ENCODE measurements around the gene ST7.
"Not testable (repeated sequence)": the region's sequence is repeated elsewhere in the genome, so short reads cannot be mapped to it uniquely, and the experiment has no call there.

ST7 gene

GRCh38 chr7:117096942-117097341 lies 143.6 kb downstream of the ST7 start:
- no peak for DNase-seq

- DNase-seq, result no peak
Measured at GRCh38 chr7:117097860-117098259, 144.6 kb downstream of the ST7 start.

DNA sequence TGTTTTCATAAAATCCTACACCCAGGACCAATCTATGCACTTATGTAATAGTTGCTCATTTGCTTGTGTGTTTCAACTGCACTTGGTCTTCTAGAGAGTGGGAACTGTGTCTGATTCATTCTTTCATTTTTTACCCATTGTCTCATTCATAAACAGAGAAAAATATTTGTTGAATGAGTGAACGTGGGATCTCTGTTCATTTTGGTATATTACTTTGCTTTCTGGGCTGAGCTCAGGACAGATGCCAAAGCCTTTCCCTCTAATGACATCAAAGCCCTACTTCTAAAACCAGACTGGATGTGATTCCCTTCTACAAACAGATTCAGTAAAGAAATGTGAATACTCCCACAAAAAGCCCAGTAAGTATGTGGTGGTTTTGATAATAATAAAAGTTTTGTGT lies 145.2 kb downstream of the ST7 start:
- peak; percentile 94 for DNase-seq

DNA sequence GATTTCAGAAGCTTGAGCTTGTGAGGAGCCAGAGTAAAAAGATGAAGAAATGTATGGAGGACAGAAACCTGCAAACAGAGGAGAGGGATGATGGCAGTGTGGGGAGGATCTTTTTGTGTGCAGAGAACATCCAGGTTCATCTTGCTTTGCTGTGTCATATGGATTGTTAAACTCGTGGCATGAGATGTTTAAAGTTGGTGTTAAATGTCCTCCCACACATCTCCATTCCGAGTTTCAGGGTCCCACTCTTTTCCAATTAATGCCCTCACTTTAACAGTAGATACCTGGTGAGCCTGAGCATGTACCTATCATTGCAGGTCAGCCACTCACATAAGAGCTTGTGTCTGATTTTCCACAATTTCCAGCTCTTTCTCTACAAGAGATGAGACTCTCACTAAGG lies 147.7 kb downstream of the ST7 start:
- DNase-seq, result no peak

DNA sequence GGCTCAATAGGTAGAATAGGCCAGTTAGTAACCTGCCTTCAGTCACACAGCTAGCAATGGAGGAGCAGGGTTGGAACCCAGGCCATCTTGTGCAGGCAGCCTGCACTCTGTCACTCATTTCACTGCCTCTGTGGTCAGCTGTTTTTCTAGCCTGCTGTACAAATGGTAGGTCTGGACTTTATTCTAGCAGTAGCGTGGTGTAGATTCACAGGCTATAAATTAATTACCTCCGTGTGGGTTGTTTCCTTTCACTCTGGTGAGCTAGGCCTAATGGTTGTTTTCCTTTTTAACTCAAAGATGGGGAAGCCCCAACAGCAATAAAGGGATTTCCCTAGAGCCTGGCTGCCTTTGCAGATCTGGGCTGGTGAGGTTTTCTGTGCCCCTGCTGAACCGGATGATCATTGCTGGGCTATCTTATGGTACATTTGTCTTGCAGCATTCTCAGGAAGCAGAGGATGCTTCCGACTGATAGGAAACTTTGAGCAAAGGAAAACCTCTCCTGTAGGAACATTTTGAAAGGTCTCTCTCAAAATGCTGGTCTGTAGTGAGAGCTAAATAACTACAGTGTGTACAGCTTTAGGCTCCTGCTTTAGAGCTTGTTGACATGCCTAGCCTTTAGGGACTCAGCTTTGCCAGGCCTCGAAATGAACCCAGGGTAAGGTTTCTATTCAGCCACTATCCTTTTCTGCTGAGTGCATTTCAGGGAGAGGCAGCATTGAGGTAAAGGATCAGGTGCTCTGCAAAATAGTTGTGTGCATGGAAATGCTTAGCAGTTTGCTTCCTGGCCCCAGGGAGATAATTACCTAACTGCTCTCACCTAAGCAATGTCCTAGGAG lies 157.4 kb downstream of the ST7 start:
- DNase-seq, result no peak

DNA sequence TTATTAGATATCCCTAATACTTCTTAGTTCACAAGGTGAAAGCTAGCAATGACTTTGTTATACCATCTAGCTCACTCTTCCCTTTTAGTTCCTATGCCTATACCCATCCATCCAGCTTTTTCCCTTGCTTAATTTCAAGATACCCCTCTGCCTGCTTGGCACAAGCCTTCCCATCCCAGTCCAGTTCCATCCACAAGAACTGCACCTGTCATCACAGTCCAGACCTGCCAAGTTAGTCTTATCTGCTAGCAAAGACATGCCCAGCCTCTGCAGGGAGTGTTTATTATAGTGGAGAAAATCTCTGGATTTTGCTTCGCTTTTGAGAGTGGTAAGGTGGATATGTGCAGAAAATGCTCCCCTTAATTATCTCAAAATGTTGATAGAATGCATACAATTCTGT lies 158.2 kb downstream of the ST7 start:
- no peak for DNase-seq

DNA sequence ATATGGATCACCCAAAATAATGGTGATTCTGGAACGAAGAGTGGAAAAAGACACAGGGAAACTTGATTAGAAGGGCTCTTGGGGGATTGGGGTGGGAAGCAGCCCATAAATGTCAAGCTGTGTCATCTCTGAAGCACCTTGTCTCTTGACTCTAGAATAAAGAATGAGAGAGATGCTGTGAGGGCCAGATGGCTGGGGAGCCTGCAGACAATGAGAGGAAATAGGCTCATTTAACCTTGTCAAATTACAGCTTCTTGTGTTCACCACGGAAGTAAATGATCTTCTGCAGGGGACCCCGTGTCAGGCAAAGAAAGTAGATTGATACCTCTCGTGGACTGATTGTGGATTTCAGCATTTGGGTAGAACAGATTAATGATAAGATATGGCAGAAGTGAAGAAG lies 159.3 kb downstream of the ST7 start:
- no peak for DNase-seq

- no peak for DNase-seq
Measured at GRCh38 chr7:117113871-117114270, 160.6 kb downstream of the ST7 start.

- no peak for DNase-seq
Measured at GRCh38 chr7:117114272-117114671, 161.0 kb downstream of the ST7 start.

- DNase-seq, result no peak
Measured at GRCh38 chr7:117116211-117116610, 162.9 kb downstream of the ST7 start.

- no peak for DNase-seq
Measured at GRCh38 chr7:117117172-117117571, 163.9 kb downstream of the ST7 start.

GRCh38 chr7:117118579-117119180 lies 165.4 kb downstream of the ST7 start:
- no peak for DNase-seq

DNA sequence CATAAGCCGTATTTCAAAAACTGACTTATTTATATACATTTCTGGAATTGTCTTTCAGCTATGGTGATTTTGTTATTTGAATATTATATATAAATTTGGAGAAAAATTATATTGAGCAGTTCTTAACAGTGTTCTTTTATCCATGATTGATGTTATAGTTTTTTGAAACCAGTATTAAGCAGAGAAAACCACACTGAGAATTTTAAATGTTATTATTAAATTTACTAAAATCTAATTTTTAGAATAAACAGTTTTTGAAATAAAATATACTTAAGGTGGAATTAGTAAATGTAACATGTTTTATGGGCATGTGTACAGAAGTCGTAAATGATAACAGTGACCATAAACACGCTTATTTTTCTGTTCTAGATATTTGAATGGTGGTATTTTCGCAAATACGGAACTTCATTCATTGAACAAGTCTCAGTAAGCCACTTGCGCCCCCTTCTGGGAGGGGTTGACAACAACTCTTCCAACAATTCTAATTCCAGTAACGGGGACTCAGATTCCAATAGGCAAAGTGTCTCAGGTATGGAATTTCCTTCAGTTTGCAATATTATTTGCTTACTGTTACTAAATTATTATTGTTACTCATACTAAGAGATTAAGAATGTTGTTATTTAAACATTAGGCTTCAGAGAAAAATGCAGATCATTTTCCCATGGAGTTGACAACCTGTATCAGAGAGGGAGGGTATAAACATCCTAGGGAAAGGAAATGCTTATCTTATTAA lies 166.1 kb downstream of the ST7 start:
- peak; percentile 80 for DNase-seq

- not testable (repeated sequence) for DNase-seq
Measured at GRCh38 chr7:117120321-117120720, 167.0 kb downstream of the ST7 start.

- DNase-seq, result not testable (repeated sequence)
Measured at GRCh38 chr7:117122036-117122435, 168.7 kb downstream of the ST7 start.

DNA sequence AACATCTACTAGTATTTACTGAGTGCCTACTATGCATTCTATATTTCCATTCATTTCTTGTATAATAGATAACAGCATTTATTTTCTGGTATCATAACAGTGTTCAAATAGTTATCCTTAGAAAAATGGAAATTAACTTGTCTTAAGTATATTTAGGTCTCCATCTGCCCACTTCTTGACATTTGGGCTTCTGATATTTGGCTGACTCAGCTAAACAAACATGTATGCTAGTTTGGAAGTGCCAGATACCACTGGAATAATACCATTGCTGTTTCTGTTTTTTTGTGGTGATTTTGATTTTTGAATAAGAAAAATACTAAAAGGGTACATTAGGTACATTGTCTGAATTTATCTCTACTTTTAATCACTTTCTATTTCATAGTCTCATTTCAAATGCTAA lies 169.2 kb downstream of the ST7 start:
- DNase-seq, result no peak

GRCh38 chr7:117123311-117123926 lies 170.1 kb downstream of the ST7 start:
- DNase-seq, result no peak

- DNase-seq, result peak; percentile 95
Measured at GRCh38 chr7:117124591-117125220, 171.4 kb downstream of the ST7 start.

- DNase-seq, result no peak
Measured at GRCh38 chr7:117126676-117127075, 173.4 kb downstream of the ST7 start.

- peak; percentile 63 for DNase-seq
Measured at GRCh38 chr7:117127585-117128168, 174.4 kb downstream of the ST7 start.

DNA sequence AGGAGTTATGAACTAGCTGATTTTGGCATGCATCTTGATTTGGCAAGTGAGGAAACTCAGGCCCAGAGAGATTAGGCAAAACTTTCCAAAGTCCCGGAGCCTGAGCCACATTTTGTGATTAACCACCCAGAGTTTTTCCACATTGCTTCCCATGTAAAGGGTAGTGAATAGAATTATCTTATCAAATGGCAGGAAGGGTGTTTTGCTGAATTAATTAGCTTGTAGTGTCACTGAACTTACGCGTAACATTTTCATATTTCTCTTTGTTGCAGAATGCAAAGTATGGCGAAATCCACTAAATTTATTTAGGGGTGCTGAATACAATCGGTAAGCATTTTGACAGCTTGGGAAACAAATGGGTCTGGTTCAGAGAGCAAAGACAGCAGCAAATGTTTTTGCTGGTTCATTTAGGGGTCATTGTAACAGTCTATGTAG lies 176.2 kb downstream of the ST7 start:
- no peak for DNase-seq

DNA sequence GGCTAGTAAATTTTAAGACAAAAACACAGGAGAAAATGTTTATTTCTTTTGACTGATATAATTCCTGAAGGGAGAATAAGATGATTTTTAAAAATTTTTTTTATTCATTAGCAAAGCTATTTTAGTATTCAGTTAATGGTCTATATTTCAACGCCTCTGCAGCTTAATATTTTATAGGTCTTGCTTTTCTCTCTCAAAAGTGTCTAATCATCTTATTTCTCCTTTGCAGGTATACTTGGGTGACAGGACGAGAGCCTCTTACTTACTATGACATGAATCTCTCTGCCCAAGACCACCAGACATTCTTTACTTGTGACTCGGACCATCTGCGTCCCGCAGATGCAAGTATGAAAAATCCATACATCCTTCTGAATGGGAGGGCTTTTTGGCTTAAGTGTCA lies 177.0 kb downstream of the ST7 start:
- no peak for DNase-seq
